HG03139 (cell line): Measurements from ENCODE around the gene ATP1B2.
"Not testable (repeated sequence)": the region's sequence is repeated elsewhere in the genome, so short reads cannot be mapped to it uniquely, and the experiment has no call there.

Experiments
- ATAC-seq: cut with Tn5 transposase; IDR thresholded peaks from one replicate; pipeline ENCODE4 v1.9.1; 2021; ENCODE audit not compliant: unreplicated experiment

ATP1B2 gene

GRCh38 chr17:7650509-7651096, at the start of gene ATP1B2:
TSS of gene ATP1B2 (plus strand) at chr17:7650926. CDS start at chr17:7651519, 593 bp downstream.
- no peak for ATAC-seq

- ATAC-seq = no peak
These were observed 44.4 kb upstream of the ATP1B2 start for GRCh38 chr17:7606280-7606679.

GRCh38 chr17:7610641-7611040, 40.1 kb upstream of the ATP1B2 start:
- ATAC-seq = no peak

GRCh38 chr17:7611635-7612293, 39.0 kb upstream of the ATP1B2 start:
- no peak for ATAC-seq

GRCh38 chr17:7612294-7612640, 38.5 kb upstream of the ATP1B2 start:
- no peak for ATAC-seq

GRCh38 chr17:7613769-7614424, 36.8 kb upstream of the ATP1B2 start:
- ATAC-seq = no peak

- peak; percentile 83 for ATAC-seq
These were observed 36.1 kb upstream of the ATP1B2 start, which contains the start of gene FXR2 for GRCh38 chr17:7614425-7615264. TSS of gene FXR2 (minus strand) at chr17:7614897. CDS start at chr17:7614532, 365 bp downstream.

GRCh38 chr17:7615265-7615747, 35.4 kb upstream of the ATP1B2 start:
- no peak for ATAC-seq

GRCh38 chr17:7618608-7619007, 32.1 kb upstream of the ATP1B2 start:
- no peak for ATAC-seq

GRCh38 chr17:7620835-7621234, 29.9 kb upstream of the ATP1B2 start:
- no peak for ATAC-seq

- ATAC-seq = no peak
These were observed 27.1 kb upstream of the ATP1B2 start for GRCh38 chr17:7623661-7624060.

- not testable (repeated sequence) for ATAC-seq
These were observed 25.0 kb upstream of the ATP1B2 start for GRCh38 chr17:7625749-7626148.

- ATAC-seq = no peak
These were observed 24.4 kb upstream of the ATP1B2 start for GRCh38 chr17:7626307-7626706.

GRCh38 chr17:7626956-7627249, 23.8 kb upstream of the ATP1B2 start:
- no peak for ATAC-seq

- ATAC-seq = peak; percentile 67
These were observed 23.2 kb upstream of the ATP1B2 start, which contains the start of gene SAT2 for GRCh38 chr17:7627250-7628121. TSS of gene SAT2 (minus strand) at chr17:7627821. CDS start at chr17:7627635, 186 bp downstream.

- ATAC-seq = no peak
These were observed 20.7 kb upstream of the ATP1B2 start, which contains the start of gene SHBG for GRCh38 chr17:7629939-7630571. TSS of gene SHBG (plus strand) at chr17:7630135. CDS start at chr17:7630173, 38 bp downstream.

- ATAC-seq = no peak
These were observed 19.0 kb upstream of the ATP1B2 start for GRCh38 chr17:7631398-7632380.

- ATAC-seq = no peak
These were observed 18.2 kb upstream of the ATP1B2 start for GRCh38 chr17:7632492-7632894.

- no peak for ATAC-seq
These were observed 17.6 kb upstream of the ATP1B2 start for GRCh38 chr17:7633093-7633492.
